Transverse colon (tissue), 4 donors: Measurements from ENCODE around the gene BCAS4. TPM values are rescaled to one million over a fixed set of nuclear protein-coding genes. Genes with fewer than 3 reads are reported as not detected.

Source experiments
- DNase-seq: peaks from one replicate; pipeline ENCODE4 v3.0.0-alpha.2; 2019
- H3K27ac ChIP-seq, 4 donors: fragments of 200-600 bp; sonication (generic); 2 replicates each; pipeline ENCODE4 v1.5.1; 2016 to 2018; ENCODE audit warnings: inconsistent platforms in 4 of 4
- H3K27me3 ChIP-seq: fragments of 200-600 bp; sonication (generic); 2 replicates; pipeline ENCODE4 v1.5.1; 2017; ENCODE audit warnings: inconsistent platforms
- H3K36me3 ChIP-seq, 4 donors: fragments of 200-600 bp; sonication (generic); 2 replicates each; pipeline ENCODE4 v1.5.1; 2017 to 2019; ENCODE audit warnings: inconsistent platforms in 4 of 4
- H3K4me1 ChIP-seq, 4 donors: fragments of 200-600 bp; sonication (generic); 2 replicates each; pipeline ENCODE4 v1.5.1; 2017 to 2020; ENCODE audit warnings: inconsistent platforms in 4 of 4
- H3K4me3 ChIP-seq, 4 donors: fragments of 200-600 bp; sonication (generic); 1 replicate in 1 of 4; 2 replicates in 3 of 4; pipeline versions ENCODE4 v1.5.1 to v1.6.1; 2017 to 2019; ENCODE audit warnings: inconsistent platforms in 4 of 4
- H3K9me3 ChIP-seq, 2 donors: fragments of 200-600 bp; sonication (generic); 2 replicates each; pipeline ENCODE4 v1.5.1; 2017 to 2019; ENCODE audit warnings: inconsistent platforms in 2 of 2
- EP300 ChIP-seq: sonication (generic); formaldehyde crosslinking; IDR thresholded peaks from one replicate; pipeline ENCODE4 v1.6.1; 2017; ENCODE audit warnings: antibody characterized with exemption, low read depth
- POLR2A ChIP-seq: fragments of 450-650 bp; IDR thresholded peaks from one replicate; pipeline ENCODE4 v1.6.1; 2016; ENCODE audit warnings: antibody characterized with exemption, mild to moderate bottlenecking, moderate library complexity
- POLR2AphosphoS5 ChIP-seq, 3 donors: sonication (generic); formaldehyde crosslinking; IDR thresholded peaks; one replicate each; pipeline ENCODE4 v1.6.1; 2016; ENCODE audit warnings: antibody characterized with exemption in 3 of 3
- WGBS, 2 donors: methylation state at CpG; one replicate each; pipeline ENCODE4 v1.1.5; 2018; ENCODE audit warnings: low coverage in 1 of 2; 5-methylcytosine and 5-hydroxymethylcytosine counted together
- in situ Hi-C, 4 donors: fragments of 200-750 bp; cut with MboI; loops; one replicate each; pipeline versions ENCODE4 v1.15.0 to v1.15.1; 2017; ENCODE audit warnings: low sequenced_read_pairs in 3 of 4, low pct_ligation_motif_present in 1 of 4, low pct_unique_long_range_greater_than_20kb in 1 of 4
- intact Hi-C: fragments of 100-400 bp; cut with DNase I; formaldehyde crosslinking; loops from one replicate; pipeline ENCODE4 v1.15.1; 2023; ENCODE audit warnings: low total_unique reads
- total RNA-seq, 4 donors: library from RNA; depleted of rRNA; stranded (reverse); fragments of >200 nt; gene quantifications; one replicate each; pipeline ENCODE4 v1.1.0, GENCODE V29; 2016
- TF ChIP-seq, protein P1 (sequence below), 5 experiments: fragments of 200-600 bp in 3 of 5; fragments of 450-650 bp in 2 of 5; sonication (generic) in 3 of 5; IDR thresholded peaks; 1 replicate in 2 of 5; 2 replicates in 3 of 5; pipeline ENCODE4 v1.5.1; 2016 to 2017; ENCODE audit warnings: antibody characterized with exemption in 5 of 5, inconsistent platforms in 3 of 5, mild to moderate bottlenecking in 2 of 5, moderate library complexity in 1 of 5

Gene BCAS4
- total RNA-seq, 4 donors from 2014 or later = 3.3 to 16.5 (median 4.0) TPM; not detected in 1

DNA sequence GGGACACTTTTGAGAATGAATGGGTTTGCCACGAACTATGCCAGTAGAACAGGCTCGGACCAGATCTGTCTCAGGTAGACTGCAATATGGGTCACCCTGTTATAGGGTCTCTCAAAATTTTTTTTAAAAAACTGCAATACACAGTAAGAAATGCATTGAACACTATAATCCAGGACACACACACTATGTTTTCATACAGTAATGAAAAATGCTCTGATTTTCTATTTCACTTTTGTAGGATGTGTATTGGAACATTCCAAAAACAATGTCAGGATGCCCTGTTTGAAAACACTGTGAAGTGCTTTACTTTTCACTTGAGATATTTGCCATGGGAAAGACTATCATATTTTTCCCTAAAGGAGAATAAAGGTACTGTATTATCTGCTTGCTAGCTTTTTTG lies 38.4 kb upstream of the BCAS4 start:
- Histone ChIP-seq H3K27ac (no peak overlapping the region), H3K36me3 (no peaks in the 10 kb centered on the region), H3K27me3 (no peaks in the 10 kb centered on the region), H3K9me3 (no peaks in the 10 kb centered on the region), H3K4me1 (peaks cover 0 to 6% (median 4%) of the 10 kb centered on the region in 4 donors), H3K4me3 (no peak overlapping the region)
- TF ChIP-seq POLR2A (no peak), POLR2AphosphoS5 (IDR thresholded peaks at IDR 0.05) (no peak), EP300 (no peak)
- TF ChIP-seq, protein P1, sequence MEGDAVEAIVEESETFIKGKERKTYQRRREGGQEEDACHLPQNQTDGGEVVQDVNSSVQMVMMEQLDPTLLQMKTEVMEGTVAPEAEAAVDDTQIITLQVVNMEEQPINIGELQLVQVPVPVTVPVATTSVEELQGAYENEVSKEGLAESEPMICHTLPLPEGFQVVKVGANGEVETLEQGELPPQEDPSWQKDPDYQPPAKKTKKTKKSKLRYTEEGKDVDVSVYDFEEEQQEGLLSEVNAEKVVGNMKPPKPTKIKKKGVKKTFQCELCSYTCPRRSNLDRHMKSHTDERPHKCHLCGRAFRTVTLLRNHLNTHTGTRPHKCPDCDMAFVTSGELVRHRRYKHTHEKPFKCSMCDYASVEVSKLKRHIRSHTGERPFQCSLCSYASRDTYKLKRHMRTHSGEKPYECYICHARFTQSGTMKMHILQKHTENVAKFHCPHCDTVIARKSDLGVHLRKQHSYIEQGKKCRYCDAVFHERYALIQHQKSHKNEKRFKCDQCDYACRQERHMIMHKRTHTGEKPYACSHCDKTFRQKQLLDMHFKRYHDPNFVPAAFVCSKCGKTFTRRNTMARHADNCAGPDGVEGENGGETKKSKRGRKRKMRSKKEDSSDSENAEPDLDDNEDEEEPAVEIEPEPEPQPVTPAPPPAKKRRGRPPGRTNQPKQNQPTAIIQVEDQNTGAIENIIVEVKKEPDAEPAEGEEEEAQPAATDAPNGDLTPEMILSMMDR (IDR thresholded peaks at IDR 0.05) = no peak
- no peak for DNase-seq
- intact Hi-C loops = no loop called here
- in situ Hi-C loops = no loop called here
- WGBS, 2 donors = 80 to 86% methylated on average over 2 of the region's 2 CpGs

DNA sequence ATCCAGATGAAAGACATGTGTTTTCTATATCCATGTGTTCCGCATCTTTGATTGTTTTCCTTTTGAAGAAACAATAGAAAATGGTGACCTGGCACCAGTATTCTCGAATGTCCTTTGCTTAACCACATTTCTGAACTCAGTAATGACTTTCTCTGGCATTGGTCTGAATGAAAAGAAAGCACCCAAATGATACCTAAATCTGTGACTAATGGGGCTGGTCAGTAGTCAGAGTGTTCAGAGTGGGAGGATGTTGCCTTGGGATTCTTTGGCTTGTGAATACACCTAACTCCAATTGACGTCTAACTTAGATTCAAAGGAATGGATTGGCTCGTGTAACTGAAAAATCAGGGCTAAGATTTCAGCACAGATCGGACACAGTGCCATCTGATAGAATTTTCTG lies 36.4 kb upstream of the BCAS4 start:
- no peaks in the 10 kb centered on the region for H3K27me3 ChIP-seq
- WGBS, 2 donors = 84 to 92% methylated on average over 3 to 5 of the region's 5 CpGs
- H3K36me3 ChIP-seq = no peaks in the 10 kb centered on the region
- TF ChIP-seq, protein P1 (IDR thresholded peaks at IDR 0.05) = no peak
- TF ChIP-seq POLR2A = no peak
- no peak for TF ChIP-seq POLR2AphosphoS5 (IDR thresholded peaks at IDR 0.05)
- TF ChIP-seq EP300 = no peak
- H3K4me1 ChIP-seq = peaks cover 13 to 25% (median 23%) of the 10 kb centered on the region in 4 donors
- no peaks in the 10 kb centered on the region for H3K9me3 ChIP-seq
- no peak for DNase-seq
- H3K27ac ChIP-seq = no peak overlapping the region
- intact Hi-C loops (no loop called here), in situ Hi-C loops (no loop called here)
- no peak overlapping the region for H3K4me3 ChIP-seq

DNA sequence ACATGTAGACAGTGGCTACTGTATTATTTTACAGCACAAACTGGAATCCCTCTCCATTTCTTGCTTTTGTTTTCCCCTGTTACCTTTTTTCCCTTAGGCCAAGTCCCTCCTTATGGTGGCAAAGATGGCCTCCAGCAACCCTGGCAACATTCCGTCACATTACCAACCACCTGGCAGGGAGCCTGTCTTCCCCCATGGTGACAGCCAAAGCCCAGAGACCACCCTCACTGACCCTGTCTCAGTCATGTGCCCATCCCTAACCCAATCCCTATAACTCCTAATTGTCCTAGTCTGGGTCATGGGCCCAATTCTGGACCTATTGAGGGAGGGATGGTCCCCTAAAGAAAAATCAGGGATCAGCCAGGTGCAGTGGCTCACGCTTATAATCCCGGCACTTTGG lies 35.9 kb upstream of the BCAS4 start:
- Histone ChIP-seq H3K9me3 (no peaks in the 10 kb centered on the region), H3K4me1 (peaks cover 13 to 26% (median 24%) of the 10 kb centered on the region in 4 donors), H3K36me3 (no peaks in the 10 kb centered on the region), H3K27ac (no peak overlapping the region), H3K27me3 (no peaks in the 10 kb centered on the region), H3K4me3 (no peak overlapping the region)
- DNase-seq = no peak
- in situ Hi-C loops = no loop called here
- intact Hi-C loops = no loop called here
- TF ChIP-seq POLR2AphosphoS5 (IDR thresholded peaks at IDR 0.05) (no peak), EP300 (no peak), POLR2A (no peak)
- WGBS, 2 donors = 98% methylated on average over 3 of the region's 3 CpGs; no CpG with 5 or more reads in 1 of the 2 donors

DNA sequence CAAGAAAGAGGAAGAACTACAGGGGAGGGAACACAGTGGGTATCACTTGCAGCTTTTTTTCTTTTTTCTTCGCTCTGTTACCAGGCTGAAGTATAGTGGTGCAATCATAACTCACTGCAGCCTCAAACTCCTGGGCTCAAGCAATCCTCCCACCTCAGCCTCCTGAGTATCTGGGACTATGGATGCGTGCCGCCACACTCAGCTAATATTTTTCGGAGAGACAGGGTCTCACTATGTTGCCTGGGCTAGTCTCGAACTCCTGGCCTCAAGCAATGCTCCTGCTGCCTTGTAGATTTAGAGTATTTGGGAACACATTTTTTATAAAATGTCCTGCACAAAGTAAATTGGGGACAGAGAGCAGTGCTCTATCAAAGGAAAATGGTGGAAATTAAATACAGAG lies 35.2 kb upstream of the BCAS4 start:
- no peaks in the 10 kb centered on the region for H3K36me3 ChIP-seq
- intact Hi-C loops (no loop called here), in situ Hi-C loops (no loop called here)
- no peaks in the 10 kb centered on the region for H3K9me3 ChIP-seq
- TF ChIP-seq, protein P1 (IDR thresholded peaks at IDR 0.05) = no peak
- H3K27me3 ChIP-seq = no peaks in the 10 kb centered on the region
- no peak overlapping the region for H3K4me3 ChIP-seq
- H3K27ac ChIP-seq = no peak overlapping the region
- DNase-seq = no peak
- H3K4me1 ChIP-seq = peaks cover 13 to 26% (median 24%) of the 10 kb centered on the region in 4 donors
- 94 to 100% methylated on average over 1 to 5 of the region's 5 CpGs for WGBS, 2 donors

DNA sequence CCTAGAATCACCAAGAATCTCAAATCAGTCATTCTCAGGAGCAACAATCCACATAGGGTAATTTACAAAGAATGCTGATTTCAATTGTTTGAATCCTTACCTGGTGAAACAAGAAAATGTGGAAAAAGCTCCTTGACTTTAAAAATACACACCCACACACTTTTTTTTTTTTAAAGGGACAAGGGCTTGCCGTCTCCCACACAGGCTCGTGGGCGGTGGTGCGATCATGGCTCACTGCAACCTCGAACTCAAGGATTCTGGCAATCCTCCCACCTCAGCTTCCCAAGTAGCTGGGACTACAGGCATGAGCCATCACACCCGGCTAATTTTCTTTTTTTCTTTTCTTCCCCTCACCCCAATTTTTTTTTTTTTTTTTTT lies 32.8 kb upstream of the BCAS4 start:
- Histone ChIP-seq H3K27me3 (no peaks in the 10 kb centered on the region), H3K36me3 (no peaks in the 10 kb centered on the region), H3K4me3 (no peak overlapping the region), H3K9me3 (no peaks in the 10 kb centered on the region), H3K27ac (peak overlapping the region; percentile 71 to 81 (median 76)), H3K4me1 (peaks cover 13 to 27% (median 24%) of the 10 kb centered on the region in 4 donors)
- TF ChIP-seq POLR2AphosphoS5 (IDR thresholded peaks at IDR 0.05) (no peak), EP300 (no peak), POLR2A (no peak)
- TF ChIP-seq, protein P1 (IDR thresholded peaks at IDR 0.05) = no peak
- in situ Hi-C loops (no loop called here), intact Hi-C loops (no loop called here)
- WGBS, 2 donors = 0 to 25% methylated on average over 1 to 6 of the region's 6 CpGs
- DNase-seq = no peak
